Measurements from ENCODE around the gene RETNLB. TPM values are rescaled to one million over a fixed set of nuclear protein-coding genes. Genes with fewer than 3 reads are reported as not detected.

RETNLB gene
- polyA plus RNA-seq, 1 donor (not counting 4 experiments of a cell fraction or from before 2014, with no cell fraction given), result not detected

DNA sequence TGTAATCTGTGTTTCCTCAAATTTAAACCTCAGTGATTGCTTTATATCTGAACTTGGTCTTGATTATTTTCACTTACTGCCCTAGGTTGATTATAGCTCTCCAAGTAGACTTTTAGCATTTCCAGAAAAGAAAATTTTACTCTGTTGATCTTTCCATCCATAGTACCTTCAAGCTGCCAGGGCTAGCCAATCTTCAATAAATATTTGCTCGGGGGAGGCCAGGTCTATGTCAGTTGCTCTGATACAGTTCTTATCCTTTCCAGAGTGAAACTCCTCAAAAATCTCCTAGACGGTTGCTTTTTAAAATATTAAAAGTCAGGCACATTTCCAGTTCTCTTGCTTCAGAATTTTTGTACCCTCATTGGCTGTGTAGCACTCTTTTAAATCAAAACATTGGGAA lies 38.8 kb downstream of the RETNLB start:
- no peak for DNase-seq (ENCODE audit: low read depth, low spot score)

DNA sequence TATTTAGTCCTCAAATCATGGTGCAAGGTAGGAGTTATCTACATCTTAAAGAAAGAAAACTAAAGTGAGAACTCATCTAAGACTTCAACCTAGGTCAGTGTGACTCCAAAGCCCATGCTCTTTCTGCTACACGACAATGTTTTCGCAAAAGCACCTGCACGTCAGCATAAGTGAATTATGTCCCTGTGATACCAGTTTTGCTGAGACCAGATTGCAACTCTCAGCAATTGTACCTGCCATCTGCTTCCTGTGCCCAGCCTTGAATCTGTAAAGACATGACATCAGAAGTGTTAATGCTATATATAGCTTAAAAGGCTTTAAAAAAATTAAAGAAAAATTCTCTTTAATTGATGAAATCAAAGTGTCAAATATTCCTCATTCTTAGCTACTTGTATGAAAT lies 43.4 kb downstream of the RETNLB start:
- no peaks in the 10 kb centered on the region for H4K20me1 ChIP-seq (ENCODE audit: control insufficient read depth, extremely low read depth, insufficient read depth, low read length)
- H3K27me3 ChIP-seq (ENCODE audit: control insufficient read depth, extremely low read depth, insufficient read depth, low read length), result no peaks in the 10 kb centered on the region
- H3K9me3 ChIP-seq (ENCODE audit: control insufficient read depth, low read depth, low read length), result no peaks in the 10 kb centered on the region
- H3K4me2 ChIP-seq (ENCODE audit: control insufficient read depth, extremely low read depth, insufficient read depth, low read depth, low read length), result no peak overlapping the region
- no peaks in the 10 kb centered on the region for H3K9me1 ChIP-seq (ENCODE audit: control insufficient read depth, extremely low read depth, insufficient read depth, low read length)
- no peak for DNase-seq (ENCODE audit: low read depth, low spot score)
- H3K4me3 ChIP-seq (ENCODE audit: control insufficient read depth in 2 of 3, extremely low read depth in 1 of 3, insufficient read depth in 2 of 3, low read depth in 1 of 3, low read length in 3 of 3), result no peak overlapping the region
- H3K79me2 ChIP-seq (ENCODE audit: control insufficient read depth, insufficient read depth, low read length), result no peaks in the 10 kb centered on the region
- no peak overlapping the region for H3K27ac ChIP-seq (ENCODE audit: control insufficient read depth, insufficient read depth, low read length)
- dilution Hi-C loops (cut with MboI; ENCODE audit: extremely low pct_ligation_motif_present, low sequenced_read_pairs), result no loop called here
- H2AFZ ChIP-seq (ENCODE audit: control insufficient read depth, low read length), result no peak overlapping the region
- FAIRE-seq, result no peak
- H3K4me1 ChIP-seq (ENCODE audit: control insufficient read depth, extremely low read depth, insufficient read depth, low read length), result no peaks in the 10 kb centered on the region
- no peaks in the 10 kb centered on the region for H3K36me3 ChIP-seq (ENCODE audit: control insufficient read depth in 2 of 2, extremely low read depth in 1 of 2, insufficient read depth in 2 of 2, low read length in 2 of 2)
- no peak for TF ChIP-seq EZH2 (IDR thresholded peaks at IDR 0.05; ENCODE audit: low read length)
- TF ChIP-seq, protein P1, sequence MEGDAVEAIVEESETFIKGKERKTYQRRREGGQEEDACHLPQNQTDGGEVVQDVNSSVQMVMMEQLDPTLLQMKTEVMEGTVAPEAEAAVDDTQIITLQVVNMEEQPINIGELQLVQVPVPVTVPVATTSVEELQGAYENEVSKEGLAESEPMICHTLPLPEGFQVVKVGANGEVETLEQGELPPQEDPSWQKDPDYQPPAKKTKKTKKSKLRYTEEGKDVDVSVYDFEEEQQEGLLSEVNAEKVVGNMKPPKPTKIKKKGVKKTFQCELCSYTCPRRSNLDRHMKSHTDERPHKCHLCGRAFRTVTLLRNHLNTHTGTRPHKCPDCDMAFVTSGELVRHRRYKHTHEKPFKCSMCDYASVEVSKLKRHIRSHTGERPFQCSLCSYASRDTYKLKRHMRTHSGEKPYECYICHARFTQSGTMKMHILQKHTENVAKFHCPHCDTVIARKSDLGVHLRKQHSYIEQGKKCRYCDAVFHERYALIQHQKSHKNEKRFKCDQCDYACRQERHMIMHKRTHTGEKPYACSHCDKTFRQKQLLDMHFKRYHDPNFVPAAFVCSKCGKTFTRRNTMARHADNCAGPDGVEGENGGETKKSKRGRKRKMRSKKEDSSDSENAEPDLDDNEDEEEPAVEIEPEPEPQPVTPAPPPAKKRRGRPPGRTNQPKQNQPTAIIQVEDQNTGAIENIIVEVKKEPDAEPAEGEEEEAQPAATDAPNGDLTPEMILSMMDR (optimal IDR thresholded peaks at IDR 0.05 in 1 of 3, IDR thresholded peaks at IDR 0.05 in 1 of 3, conservative IDR thresholded peaks at IDR 0.05 in 1 of 3; ENCODE audit: extremely low read depth in 1 of 3, insufficient read depth in 2 of 3, low read length in 3 of 3), result no peak
- no peak overlapping the region for H3K9ac ChIP-seq (ENCODE audit: control insufficient read depth, extremely low read depth, insufficient read depth, low read length)

More for the DNA sequence above, 38.8 kb downstream of the RETNLB start:
- no peaks in the 10 kb centered on the region for H4K20me1 ChIP-seq (ENCODE audit: control insufficient read depth, extremely low read depth, insufficient read depth, low read length)
- H2AFZ ChIP-seq (ENCODE audit: control insufficient read depth, low read length), result no peak overlapping the region
- no peak overlapping the region for H3K4me2 ChIP-seq (ENCODE audit: control insufficient read depth, extremely low read depth, insufficient read depth, low read depth, low read length)
- no peaks in the 10 kb centered on the region for H3K36me3 ChIP-seq (ENCODE audit: control insufficient read depth in 2 of 2, extremely low read depth in 1 of 2, insufficient read depth in 2 of 2, low read length in 2 of 2)
- no peaks in the 10 kb centered on the region for H3K9me1 ChIP-seq (ENCODE audit: control insufficient read depth, extremely low read depth, insufficient read depth, low read length)
- no peak for FAIRE-seq
- no peaks in the 10 kb centered on the region for H3K27me3 ChIP-seq (ENCODE audit: control insufficient read depth, extremely low read depth, insufficient read depth, low read length)
- dilution Hi-C loops (cut with MboI; ENCODE audit: extremely low pct_ligation_motif_present, low sequenced_read_pairs), result no loop called here
- no peak overlapping the region for H3K4me3 ChIP-seq (ENCODE audit: control insufficient read depth in 2 of 3, extremely low read depth in 1 of 3, insufficient read depth in 2 of 3, low read depth in 1 of 3, low read length in 3 of 3)
- no peaks in the 10 kb centered on the region for H3K79me2 ChIP-seq (ENCODE audit: control insufficient read depth, insufficient read depth, low read length)
- TF ChIP-seq EZH2 (IDR thresholded peaks at IDR 0.05; ENCODE audit: low read length), result no peak
- TF ChIP-seq, protein P1 (optimal IDR thresholded peaks at IDR 0.05 in 1 of 3, IDR thresholded peaks at IDR 0.05 in 1 of 3, conservative IDR thresholded peaks at IDR 0.05 in 1 of 3; ENCODE audit: extremely low read depth in 1 of 3, insufficient read depth in 2 of 3, low read length in 3 of 3), result no peak
- no peak overlapping the region for H3K27ac ChIP-seq (ENCODE audit: control insufficient read depth, insufficient read depth, low read length)
- H3K9ac ChIP-seq (ENCODE audit: control insufficient read depth, extremely low read depth, insufficient read depth, low read length), result no peak overlapping the region
- no peaks in the 10 kb centered on the region for H3K4me1 ChIP-seq (ENCODE audit: control insufficient read depth, extremely low read depth, insufficient read depth, low read length)
- no peaks in the 10 kb centered on the region for H3K9me3 ChIP-seq (ENCODE audit: control insufficient read depth, low read depth, low read length)
